Activated CD4-positive, alpha-beta T cell treated with anti-CD3 and anti-CD28 coated beads, Interleukin-2, amount 50 U/mL, for 24 hours (primary cell): ENCODE data around the gene ZCCHC7.
"Not testable (repeated sequence)": the region's sequence is repeated elsewhere in the genome, so short reads cannot be mapped to it uniquely, and the experiment has no call there.

Source experiments
- DNase-seq, 2 donors: peaks; one replicate each; pipeline ENCODE4 v3.0.0-alpha.2; 2020; ENCODE audit warnings: low read depth in 1 of 2, low spot score in 1 of 2

The ZCCHC7 gene

DNA sequence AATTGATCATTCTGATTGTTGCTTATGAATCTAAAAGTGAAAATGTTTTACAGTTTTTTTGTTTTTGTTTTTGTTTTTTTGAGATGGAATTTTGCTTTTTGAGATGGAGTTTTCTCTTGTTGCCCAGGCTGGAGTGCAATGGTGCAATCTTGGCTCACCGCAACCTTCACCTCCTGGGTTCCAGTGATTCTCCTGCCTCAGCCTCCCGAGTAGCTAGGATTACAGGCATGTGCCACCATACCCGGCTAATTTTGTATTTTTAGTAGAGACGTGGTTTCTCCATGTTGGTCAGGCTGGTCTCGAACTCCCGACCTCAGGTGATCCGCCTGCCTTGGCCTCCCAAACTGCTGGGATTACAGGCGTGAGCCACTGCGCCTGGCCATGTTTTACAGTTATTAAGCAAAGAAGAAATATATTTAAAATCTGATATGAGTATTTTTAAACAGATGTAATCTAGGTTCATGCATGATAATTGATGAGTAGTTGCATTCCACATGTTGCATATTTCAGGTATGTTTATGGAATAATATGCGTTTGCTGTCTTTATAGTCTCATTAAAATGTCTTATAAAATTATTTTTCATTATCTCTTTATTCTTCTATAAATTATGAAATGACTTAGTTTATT lies 171.4 kb downstream of the ZCCHC7 start:
- DNase-seq: not testable (repeated sequence)

GRCh38 chr9:37292896-37293295 lies 172.5 kb downstream of the ZCCHC7 start:
- no peak for DNase-seq

DNA sequence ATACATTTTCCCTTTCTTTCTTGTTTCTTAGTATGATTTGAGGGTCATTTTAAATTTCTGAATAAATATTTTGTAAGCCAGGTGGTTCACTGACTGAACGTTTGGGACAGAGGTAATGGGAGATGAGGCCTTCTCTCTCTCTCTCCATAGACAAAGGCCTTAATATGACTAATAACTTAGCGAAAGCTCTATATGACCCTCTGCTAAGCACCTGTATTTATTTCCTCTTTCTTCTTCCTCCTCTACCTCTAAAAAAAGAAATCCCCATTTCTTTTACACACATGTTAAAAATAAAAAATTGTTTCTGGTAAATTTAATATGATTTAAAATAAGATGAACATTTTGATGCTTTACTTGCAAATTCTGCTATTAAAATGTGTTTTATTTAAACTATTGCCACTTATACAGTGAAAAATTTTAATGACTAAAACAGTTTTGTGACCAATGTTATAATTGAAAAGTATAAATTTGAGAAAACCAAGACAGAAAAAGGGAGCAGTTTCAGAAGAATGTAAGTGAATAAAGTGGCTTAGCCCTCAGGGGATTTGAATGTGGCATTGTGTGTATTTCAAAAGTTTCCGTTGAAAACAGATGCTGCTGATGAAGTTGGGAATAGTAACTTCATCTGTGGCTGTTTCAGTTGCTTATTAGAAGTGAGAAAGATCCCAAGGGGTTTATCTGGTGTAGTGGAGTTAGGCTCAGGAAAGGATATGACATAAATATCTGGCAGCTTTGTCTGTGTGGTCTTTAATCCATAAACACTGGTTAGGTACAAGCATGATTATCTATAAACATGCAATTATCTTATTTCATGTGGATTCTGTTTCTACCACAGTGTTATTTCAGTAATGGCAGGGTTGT lies 173.5 kb downstream of the ZCCHC7 start:
- DNase-seq: no peak

DNA sequence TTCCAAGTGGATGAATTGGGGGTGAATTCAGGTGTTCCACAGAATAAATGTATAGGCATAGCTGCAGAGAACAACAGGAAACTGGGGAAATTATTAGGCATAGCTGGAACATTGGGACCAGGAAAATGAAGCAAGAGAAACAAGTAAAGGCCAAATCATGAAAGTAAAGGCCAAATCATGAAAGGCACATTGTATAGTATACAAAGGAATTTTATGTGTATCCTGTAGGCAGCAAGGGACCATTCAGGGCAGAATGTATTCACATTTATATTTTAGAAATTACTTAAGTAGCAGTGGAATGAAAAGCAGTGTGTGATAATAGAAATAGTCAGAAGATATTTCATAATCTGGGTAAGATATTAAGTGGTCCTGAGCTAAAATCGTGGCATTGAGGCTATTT lies 174.8 kb downstream of the ZCCHC7 start:
- DNase-seq: no peak

DNA sequence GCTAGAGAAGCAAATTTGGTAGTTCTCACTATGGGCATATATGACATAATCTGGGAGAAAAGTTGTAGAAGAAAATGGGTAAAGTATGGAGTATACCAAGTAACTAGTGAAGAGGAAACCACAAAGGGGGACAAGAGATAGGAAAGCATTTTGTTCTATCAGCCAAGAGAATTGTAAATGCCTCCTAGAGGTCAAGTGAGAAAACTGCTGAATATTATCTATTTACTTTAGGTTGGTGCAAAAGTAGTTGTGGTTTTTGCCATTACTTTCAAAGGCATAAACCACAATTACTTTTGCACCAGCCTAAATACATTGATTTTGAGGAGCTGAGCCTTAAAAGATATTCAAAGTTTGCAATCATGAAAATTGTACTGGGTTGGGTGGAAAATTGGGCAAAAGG lies 175.4 kb downstream of the ZCCHC7 start:
- DNase-seq: no peak

- DNase-seq: no peak
These were observed 177.2 kb downstream of the ZCCHC7 start for GRCh38 chr9:37297592-37297991.

- no peak for DNase-seq
These were observed 180.2 kb downstream of the ZCCHC7 start for GRCh38 chr9:37300620-37301019.

DNA sequence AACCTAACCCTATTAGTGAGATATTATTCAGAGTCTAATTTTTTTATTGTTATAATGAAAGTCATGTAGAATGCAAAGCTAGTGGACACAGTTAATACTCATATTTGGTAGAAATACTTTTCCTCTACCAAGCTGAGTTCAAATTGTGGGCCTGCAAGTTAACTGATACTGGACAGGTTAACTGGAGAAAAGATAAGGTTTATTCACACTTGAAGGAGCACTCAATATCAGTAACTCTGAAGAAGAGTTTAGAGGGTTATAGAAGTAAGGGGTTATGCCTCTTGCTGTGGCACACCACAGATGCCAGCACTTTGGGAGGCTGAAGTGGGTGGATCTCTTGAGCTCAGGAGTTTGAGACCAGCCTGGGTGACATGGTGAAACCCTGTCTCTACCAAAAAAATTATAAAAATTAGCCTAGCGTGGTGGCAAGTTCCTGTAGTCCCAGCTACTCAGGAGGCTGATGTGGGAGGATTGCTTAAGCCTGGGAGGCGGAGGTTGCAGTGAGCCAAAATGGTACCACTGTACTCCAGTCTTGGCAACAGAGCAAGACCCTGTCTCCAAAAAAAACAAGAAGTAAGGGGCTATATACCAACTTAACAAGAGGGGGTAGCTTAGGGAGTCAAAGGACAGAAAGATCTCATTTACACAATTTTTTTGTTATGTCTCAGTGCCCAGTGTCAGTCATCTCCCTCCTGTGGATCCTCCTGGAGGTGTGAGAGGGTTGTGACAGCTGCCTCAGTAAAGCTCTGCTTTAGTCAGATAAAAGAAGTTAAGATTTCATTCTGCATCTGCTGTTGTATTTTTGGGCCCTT lies 180.9 kb downstream of the ZCCHC7 start:
- DNase-seq: no peak

- no peak for DNase-seq
These were observed 181.4 kb downstream of the ZCCHC7 start for GRCh38 chr9:37301854-37302172.

GRCh38 chr9:37302277-37302676 lies 181.9 kb downstream of the ZCCHC7 start:
- peak in 1 of 2 donors; percentile 28 for DNase-seq

- not testable (repeated sequence) for DNase-seq
These were observed 182.9 kb downstream of the ZCCHC7 start for GRCh38 chr9:37303272-37303671.

DNA sequence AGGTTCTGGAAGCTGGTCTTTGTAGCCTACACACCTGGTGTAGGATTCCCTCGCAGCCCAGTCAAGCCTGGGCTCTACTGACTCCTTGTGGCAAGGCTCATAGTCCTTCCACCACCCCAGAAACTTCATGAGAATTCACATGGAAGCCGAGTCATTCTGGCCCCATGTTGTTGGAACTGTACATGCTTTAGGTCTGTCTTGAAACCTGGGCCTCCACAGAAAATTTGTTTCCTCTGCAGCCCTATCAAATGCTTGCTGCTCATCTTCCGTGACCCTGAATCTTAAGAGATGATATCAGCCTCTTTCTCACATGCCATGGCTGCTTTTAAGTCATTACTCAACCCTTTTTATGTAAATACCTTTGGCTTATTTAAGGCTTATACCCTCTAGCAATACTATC lies 188.8 kb downstream of the ZCCHC7 start:
- peak in 1 of 2 donors; percentile 25 for DNase-seq

GRCh38 chr9:37311938-37312708 lies 191.7 kb downstream of the ZCCHC7 start:
- DNase-seq: no peak

DNA sequence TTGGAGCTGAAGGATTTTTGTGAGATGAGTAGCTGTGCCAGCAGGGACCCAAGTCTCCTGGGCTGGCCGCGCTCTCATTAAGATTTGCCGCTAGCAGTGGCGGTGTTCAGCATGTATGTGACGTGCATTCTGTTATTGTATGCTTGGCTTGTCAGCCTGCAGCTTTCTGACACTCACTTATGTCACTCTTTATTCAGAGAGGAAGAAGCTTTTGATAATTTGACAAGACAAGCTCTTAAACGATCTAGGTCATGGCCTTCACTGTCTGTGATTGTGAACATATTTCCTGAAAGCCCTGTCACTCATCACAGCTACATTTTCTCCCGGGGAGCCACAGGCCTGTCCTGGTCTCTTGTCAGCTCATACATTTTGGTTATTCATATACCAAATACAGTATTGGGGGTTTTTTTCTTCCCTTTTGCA lies 203.9 kb downstream of the ZCCHC7 start:
- DNase-seq: no peak

DNA sequence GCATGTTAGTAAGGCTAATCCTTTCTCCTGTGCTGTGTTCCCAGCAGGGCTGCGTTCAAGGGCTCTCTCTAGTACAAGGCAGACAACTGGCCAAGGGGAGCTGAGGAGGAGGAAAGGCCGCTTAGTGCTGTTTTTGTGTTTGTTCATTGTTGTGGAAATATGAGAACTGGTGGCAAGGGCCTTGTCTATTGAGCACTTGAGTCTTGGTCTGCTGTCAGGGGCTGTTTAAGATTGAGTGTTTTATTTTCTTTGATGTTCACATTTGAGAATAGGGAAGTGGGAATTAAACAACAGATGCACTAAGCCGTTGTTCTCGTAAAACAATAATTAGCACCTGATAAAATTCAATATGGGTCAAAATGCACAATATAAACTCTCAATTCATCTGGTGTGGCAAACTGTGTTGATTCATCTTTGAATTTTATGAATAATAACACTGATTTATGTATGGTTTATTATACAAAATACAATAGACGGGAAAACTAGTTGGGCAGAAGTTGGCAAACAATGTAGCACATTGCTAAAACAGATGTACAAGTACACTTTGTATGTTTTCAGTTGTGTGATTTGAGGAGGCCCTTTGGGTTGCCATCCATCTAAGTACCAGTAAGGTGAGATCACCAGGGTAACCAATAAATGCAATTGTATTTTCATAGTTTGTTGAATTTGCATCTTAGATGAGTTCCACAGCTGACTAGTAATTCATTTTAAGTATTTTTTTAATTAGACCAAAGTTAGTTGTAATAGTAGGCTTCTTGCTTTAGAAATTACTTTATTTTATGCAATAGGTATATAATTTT lies 204.5 kb downstream of the ZCCHC7 start:
- no peak for DNase-seq

DNA sequence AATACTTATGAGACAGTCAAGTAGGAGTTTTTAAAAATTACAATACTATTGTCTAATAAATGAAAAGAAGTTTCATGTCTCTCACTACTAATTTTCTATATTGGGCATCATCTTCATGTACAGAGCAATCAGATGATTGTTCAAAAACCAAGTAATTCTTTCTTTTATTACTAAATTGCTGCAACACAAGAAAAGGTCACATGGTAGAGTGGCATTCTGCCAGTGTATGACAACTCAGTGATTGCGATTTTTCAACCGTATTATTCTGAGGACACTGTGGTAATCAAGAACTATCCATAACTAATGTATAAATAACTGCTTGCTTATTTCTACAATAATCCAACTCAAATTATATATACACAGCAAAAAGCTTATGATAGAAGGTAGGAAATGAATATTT lies 205.4 kb downstream of the ZCCHC7 start:
- DNase-seq: no peak

- no peak for DNase-seq
These were observed 207.2 kb downstream of the ZCCHC7 start for GRCh38 chr9:37327553-37327952.

- DNase-seq: no peak
These were observed 208.3 kb downstream of the ZCCHC7 start for GRCh38 chr9:37328556-37329227.

- peak in 1 of 2 donors; percentile 7 for DNase-seq
These were observed 209.2 kb downstream of the ZCCHC7 start for GRCh38 chr9:37329576-37329975.

GRCh38 chr9:37331871-37332270 lies 211.5 kb downstream of the ZCCHC7 start:
- no peak for DNase-seq
